Testis (tissue), 3 donors: ENCODE measurements around the gene MLC1. TPM values are rescaled to one million over a fixed set of nuclear protein-coding genes. Genes with fewer than 3 reads are reported as not detected.

Experiments
- DNase-seq: peaks from one replicate; pipeline ENCODE4 v3.0.0-alpha.2; 2019
- H3K27ac ChIP-seq, 2 donors: fragments of 200-600 bp; sonication (generic); one replicate each; pipeline ENCODE4 v1.5.1; 2019
- H3K27me3 ChIP-seq: fragments of 200-600 bp; sonication (generic); one replicate; pipeline ENCODE4 v1.5.1; 2019
- H3K36me3 ChIP-seq: fragments of 200-600 bp; sonication (generic); one replicate; pipeline ENCODE4 v1.5.1; 2017; ENCODE audit warnings: low read depth; ENCODE audit errors: missing control alignments
- H3K4me1 ChIP-seq: fragments of 200-600 bp; sonication (generic); one replicate; pipeline ENCODE4 v1.5.1; 2019
- H3K4me3 ChIP-seq, 2 donors: fragments of 200-600 bp; sonication (generic); one replicate each; pipeline ENCODE4 v1.5.1; 2017 to 2019
- H3K9me3 ChIP-seq: fragments of 200-600 bp; sonication (generic); one replicate; pipeline ENCODE4 v1.5.1; 2017
- CTCF ChIP-seq, 3 experiments: fragments of 450-650 bp in 2 of 3; fragments of 200-600 bp in 1 of 3; sonication (generic) in 1 of 3; IDR thresholded peaks; one replicate each; pipeline ENCODE4 v1.5.1; 2016 to 2019; ENCODE audit warnings: antibody characterized with exemption in 3 of 3, mild to moderate bottlenecking in 2 of 3, moderate library complexity in 1 of 3
- POLR2A ChIP-seq: fragments of 450-650 bp; IDR thresholded peaks from one replicate; pipeline ENCODE4 v1.6.1; 2017; ENCODE audit warnings: antibody characterized with exemption, mild to moderate bottlenecking, moderate library complexity
- WGBS, 2 donors: methylation state at CpG; one replicate each; pipeline ENCODE4 v1.1.5; 2018; 5-methylcytosine and 5-hydroxymethylcytosine counted together
- intact Hi-C: fragments of 100-400 bp; cut with DNase I; formaldehyde crosslinking; loops from one replicate; pipeline ENCODE4 v1.15.1; 2023; ENCODE audit warnings: low total_unique reads
- polyA plus RNA-seq: library from polyadenylated mRNA; stranded (reverse); fragments of 350-450 nt; fragmentation: Illumina TruSeq; extraction: RNeasy Lipid Tissue Mini Kit (QIAGEN cat#74804); gene quantifications from one replicate; pipeline ENCODE4 v1.2.3, GENCODE V29; 2014; ENCODE audit warnings: low read depth, low replicate concordance; ENCODE audit not compliant: insufficient read depth
- total RNA-seq, 2 donors: library from RNA; depleted of rRNA; stranded (reverse); fragments of >200 nt; gene quantifications; one replicate each; pipeline ENCODE4 v1.2.3, GENCODE V29; 2016

MLC1 gene
- total and polyA plus RNA-seq, 3 donors from 2014 or later: 1.3 to 1.5 (median 1.3) TPM

- 74% methylated on average over 15 to 16 of the region's 16 CpGs for WGBS, 2 donors
- H3K9me3 ChIP-seq: no peaks in the 10 kb centered on the region
- TF ChIP-seq CTCF (IDR thresholded peaks at IDR 0.05) (no peak), POLR2A (no peak)
- H3K4me1 ChIP-seq: no peaks in the 10 kb centered on the region
- no peak overlapping the region for H3K27ac ChIP-seq
- no peaks in the 10 kb centered on the region for H3K27me3 ChIP-seq
- DNase-seq: no peak
- no peak overlapping the region for H3K4me3 ChIP-seq
- no peaks in the 10 kb centered on the region for H3K36me3 ChIP-seq
- intact Hi-C loops: no loop called here
These were observed 608 bp downstream of the MLC1 start for GRCh38 chr22:50084614-50085021.

DNA sequence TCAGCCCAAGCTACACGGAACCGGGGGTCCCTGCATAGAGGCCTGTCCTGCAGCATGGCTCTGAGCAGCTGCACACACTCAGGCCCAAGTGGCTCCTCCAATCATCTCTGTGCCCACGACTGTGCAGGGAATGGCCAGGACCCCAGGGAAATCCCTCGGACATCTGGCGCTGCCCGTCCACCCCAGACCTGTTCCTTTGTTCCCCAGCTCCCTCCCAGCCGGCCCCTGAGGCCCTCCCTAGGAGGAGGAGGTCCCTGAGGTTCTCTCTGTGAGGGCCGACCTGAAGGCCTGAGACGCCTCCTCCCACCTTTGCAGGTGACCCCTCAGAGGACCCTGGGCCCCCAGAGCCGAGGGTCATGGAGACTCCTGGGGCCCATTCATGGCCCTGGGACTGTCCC is 1.1 kb downstream of the MLC1 start:
- intact Hi-C loops: no loop called here
- H3K4me3 ChIP-seq: no peak overlapping the region
- no peaks in the 10 kb centered on the region for H3K27me3 ChIP-seq
- TF ChIP-seq POLR2A (no peak), CTCF (IDR thresholded peaks at IDR 0.05) (no peak)
- WGBS, 2 donors: 55 to 73% methylated on average over 4 to 10 of the region's 10 CpGs
- no peaks in the 10 kb centered on the region for H3K9me3 ChIP-seq
- H3K36me3 ChIP-seq: no peaks in the 10 kb centered on the region
- H3K4me1 ChIP-seq: no peaks in the 10 kb centered on the region
- H3K27ac ChIP-seq: no peak overlapping the region
- DNase-seq: no peak

DNA sequence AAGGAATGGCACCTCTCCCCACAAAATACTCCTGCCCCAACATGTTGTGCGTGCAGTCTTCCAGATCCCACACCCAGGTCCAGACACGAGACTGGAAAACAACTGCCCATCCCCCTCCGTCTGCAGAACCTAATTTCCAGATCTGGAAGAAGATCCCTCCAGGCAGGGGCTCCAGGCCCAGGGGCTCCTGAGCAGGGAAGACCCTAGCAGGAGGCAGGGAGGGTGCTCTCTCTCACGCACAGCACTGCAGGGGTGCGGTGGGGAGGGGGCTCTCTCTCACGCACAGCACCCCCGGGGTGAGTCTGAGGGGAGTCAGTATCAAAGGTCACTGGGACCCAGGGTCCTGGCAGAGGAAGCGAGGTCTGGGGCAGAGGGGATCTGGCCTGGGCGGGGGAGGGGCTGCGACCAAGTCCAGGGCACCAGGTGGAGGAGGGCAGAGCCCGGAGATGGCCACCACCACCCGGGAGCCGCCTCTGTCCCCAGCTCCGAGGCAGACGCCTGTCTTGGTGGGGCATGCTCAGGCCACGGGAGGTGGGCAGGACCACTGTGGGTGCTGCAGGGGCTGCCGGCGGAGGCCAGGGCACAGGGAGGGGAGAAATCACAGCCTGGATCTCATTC is 1.7 kb downstream of the MLC1 start:
- no peak for DNase-seq
- H3K4me3 ChIP-seq: no peak overlapping the region
- no peaks in the 10 kb centered on the region for H3K36me3 ChIP-seq
- 76 to 80% methylated on average over 15 to 18 of the region's 18 CpGs for whole genome bisulfite sequencing, 2 donors
- no peaks in the 10 kb centered on the region for H3K4me1 ChIP-seq
- TF ChIP-seq POLR2A (no peak), CTCF (IDR thresholded peaks at IDR 0.05) (no peak)
- no peaks in the 10 kb centered on the region for H3K9me3 ChIP-seq
- no peaks in the 10 kb centered on the region for H3K27me3 ChIP-seq
- H3K27ac ChIP-seq: no peak overlapping the region
- intact Hi-C loops: no loop called here

DNA sequence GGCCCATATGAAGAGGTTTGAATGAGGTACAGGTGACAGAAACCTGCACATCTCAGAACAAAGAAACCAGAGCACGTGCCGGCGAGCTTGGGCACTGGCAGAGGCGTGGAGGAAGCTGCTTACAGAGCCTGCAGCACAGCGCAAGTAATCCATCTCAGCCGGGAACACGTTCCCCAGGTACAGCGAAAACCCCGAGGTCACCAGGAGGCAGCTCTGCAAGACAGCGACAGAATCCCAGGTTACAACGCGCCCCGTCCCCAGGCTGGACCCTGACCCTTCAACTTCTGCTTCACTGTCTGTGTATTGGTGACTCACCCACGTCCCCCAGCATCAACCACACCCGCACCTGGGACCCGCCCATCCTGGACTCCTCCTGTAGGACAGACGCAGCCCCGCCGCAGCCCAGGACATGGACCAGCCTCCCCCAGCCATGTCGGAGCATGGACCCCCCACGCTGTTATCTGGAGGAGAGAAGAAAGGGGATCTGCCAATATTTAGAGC is 2.2 kb downstream of the MLC1 start:
- no peaks in the 10 kb centered on the region for H3K4me1 ChIP-seq
- intact Hi-C loops: no loop called here
- no peaks in the 10 kb centered on the region for H3K36me3 ChIP-seq
- no peaks in the 10 kb centered on the region for H3K27me3 ChIP-seq
- TF ChIP-seq POLR2A: no peak
- TF ChIP-seq CTCF (IDR thresholded peaks at IDR 0.05): no peak
- no peak for DNase-seq
- 81 to 87% methylated on average over 8 to 21 of the region's 21 CpGs for WGBS, 2 donors
- H3K9me3 ChIP-seq: no peaks in the 10 kb centered on the region
- H3K4me3 ChIP-seq: no peak overlapping the region
- no peak overlapping the region for H3K27ac ChIP-seq

DNA sequence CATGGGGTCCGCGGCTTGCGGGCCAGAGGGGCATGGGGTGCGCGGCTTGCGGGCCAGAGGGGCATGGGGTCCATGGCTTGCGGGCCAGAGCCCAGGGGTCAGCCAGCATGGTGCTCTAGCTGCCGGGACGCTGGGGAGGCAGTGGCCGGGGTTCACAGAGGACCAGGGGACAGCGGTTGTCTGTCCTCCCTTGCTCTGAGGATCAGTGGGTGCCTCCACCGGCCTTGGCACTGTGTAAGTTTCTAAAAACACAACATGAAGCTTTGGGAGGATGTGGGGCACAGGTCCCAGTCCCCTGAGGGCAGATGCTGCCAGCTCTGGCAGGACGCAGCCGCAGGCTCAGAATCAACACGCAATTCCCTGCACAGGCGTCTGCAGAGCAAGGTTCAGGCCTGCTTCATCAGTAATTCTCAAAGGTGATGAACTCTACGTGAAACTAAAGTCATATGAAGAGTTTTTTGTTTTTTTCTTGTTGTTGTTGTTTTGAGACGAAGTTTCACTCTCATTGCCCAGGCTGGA is 3.0 kb downstream of the MLC1 start:
- H3K27me3 ChIP-seq: no peaks in the 10 kb centered on the region

More for the DNA sequence above, 3.0 kb downstream of the MLC1 start:
- DNase-seq: no peak
- Histone ChIP-seq H3K4me3 (no peak overlapping the region), H3K36me3 (no peaks in the 10 kb centered on the region), H3K4me1 (no peaks in the 10 kb centered on the region), H3K9me3 (no peaks in the 10 kb centered on the region), H3K27ac (no peak overlapping the region)
- TF ChIP-seq CTCF (IDR thresholded peaks at IDR 0.05) (no peak), POLR2A (no peak)
- WGBS, 2 donors: 87 to 95% methylated on average over 11 to 18 of the region's 18 CpGs
- intact Hi-C loops: no loop called here
